Glomerular visceral epithelial cell (primary cell): Measurements from ENCODE around the gene NPEPL1.

Source experiments
- DNase-seq: peaks from one replicate; pipeline ENCODE4 v3.0.0-alpha.2; 2016; ENCODE audit errors: extremely low spot score

Gene NPEPL1

DNA sequence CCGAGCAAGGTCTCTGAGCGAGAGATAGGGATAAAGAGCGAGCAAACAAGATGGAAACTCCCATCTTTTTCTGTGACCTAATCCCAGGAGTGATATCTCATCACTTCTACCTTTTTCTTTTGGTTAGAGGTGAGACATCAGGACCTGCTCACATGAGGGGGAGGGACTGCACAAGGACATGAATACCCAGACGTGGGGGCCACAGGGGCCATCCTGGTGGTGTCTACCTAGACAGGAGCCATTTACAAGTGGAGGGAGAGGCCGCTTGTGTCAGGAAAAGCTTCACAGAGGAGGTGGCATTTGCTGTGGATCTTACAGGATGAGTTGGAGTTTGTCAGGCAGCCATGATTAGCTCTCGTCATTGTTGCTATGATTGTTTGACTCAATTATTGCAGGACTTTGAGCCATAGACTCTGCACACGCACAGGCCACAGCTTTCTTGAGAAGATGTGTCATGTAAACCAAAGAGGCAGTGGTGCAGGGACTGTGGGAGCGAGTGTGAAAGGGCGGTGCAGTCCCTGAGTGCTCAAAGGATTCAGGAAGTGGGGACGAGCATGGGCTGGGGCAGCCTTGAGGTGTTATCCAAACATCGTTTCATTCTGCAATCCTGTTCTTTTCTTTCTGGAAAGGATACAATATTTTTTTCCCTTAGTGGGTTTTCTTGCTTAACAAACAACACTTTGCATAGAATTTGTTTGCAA lies 7.7 kb downstream of the NPEPL1 start:
- no peak for DNase-seq

DNA sequence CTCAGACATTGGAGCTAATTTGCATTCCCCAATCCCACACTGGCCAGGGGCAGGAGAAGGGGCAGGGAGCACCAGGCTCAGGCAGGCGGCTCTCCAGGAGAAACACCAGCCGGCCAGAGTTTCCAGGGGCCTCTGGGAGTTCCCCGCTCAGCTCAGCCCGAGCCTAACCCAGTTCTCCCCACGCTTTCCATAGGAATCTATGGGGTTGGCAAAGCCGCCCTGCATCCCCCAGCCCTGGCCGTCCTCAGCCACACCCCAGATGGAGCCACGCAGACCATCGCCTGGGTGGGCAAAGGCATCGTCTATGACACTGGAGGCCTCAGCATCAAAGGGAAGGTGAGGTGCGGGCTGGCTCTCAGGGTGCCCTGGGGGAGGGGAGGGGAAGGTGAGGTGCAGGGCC lies 8.2 kb downstream of the NPEPL1 start:
- no peak for DNase-seq

DNA sequence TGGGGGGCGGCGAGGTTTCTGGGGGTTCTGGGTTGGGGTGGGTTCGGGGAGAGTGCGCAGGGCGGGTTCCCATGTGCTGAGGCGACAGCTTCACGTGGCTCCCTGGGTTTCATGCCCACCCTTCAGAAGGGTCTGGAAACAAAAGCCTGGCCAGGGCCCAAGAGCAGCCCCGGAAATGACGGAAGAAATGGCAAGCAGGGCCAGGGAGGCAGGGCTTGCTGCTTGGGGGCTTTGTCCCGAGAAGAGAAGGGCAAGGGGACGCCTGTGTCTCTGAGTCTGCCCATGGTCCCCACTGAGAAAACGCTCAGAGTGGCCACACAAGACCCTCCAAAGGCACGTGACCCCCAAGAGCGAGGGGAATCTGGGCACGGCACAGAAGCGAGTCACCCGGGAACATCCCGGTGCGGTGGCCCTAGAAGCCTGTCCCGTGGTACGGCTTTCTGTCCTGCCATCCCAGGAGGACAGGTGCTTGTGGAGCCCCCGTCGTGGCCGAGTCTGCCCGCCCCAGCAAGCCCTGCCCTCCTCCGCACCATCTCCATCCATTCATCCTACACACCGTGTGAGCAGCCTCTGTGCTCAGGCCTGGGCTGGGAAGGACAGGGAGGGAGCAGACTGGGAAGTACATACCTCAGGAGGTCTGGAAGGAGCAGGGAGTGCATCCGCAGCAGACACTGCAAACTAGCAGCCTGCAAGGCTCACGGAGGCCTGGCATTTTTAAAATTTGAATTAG lies 9.0 kb downstream of the NPEPL1 start:
- no peak for DNase-seq

DNA sequence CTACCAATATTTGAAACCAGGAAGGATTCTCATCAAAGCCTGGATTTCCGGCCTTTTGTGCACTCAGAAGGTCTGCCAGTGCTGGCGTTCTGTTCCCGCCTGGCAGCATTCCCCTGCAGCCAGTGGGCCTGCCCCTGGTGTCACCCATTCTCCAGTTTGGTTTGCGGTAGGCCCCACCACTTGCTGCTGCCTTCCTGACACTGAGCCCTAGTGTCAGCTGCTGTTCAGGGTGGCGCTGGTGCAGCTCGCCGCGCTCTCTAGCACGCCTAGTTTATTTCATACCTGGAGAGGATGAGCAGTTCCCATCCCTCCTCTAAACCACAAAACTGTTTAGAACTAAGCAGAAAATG lies 9.5 kb downstream of the NPEPL1 start:
- DNase-seq, result no peak

DNA sequence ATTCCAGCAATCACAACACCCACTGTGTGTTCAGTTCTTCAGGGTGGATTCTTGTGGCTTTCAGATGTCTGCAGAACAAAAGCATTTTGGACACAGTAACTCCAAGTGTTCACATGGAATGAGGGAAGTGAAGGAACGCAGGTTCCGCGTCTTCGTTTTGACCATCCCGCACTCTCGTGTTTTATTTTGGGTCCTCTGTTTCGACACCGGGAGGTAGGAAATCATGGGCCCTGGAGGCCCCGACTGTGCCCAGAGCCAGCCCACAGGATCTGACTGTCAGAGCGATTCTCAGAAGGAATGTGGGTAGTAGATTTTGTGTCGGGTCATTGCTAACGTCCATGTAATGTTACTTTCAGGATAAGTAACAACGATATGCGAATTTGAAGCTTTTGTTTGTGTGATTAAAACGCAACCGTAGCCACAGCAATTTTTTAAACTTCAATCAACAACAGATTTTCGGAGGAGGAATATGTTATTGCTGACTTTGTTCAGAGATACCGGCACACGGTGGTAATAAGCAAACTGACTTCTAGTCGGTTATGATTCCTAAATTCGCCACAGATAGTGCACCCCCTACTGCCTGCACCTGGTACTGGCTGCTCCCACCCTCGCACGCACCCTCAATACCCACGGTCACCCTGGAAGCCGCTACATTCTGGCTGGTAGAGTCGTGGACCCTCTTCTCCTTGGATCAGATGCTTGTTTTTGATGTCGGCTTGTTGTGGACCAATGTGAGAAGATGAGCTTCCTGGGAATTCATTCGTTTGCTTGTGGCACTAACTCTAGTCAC lies 10.5 kb downstream of the NPEPL1 start:
- DNase-seq, result no peak

DNA sequence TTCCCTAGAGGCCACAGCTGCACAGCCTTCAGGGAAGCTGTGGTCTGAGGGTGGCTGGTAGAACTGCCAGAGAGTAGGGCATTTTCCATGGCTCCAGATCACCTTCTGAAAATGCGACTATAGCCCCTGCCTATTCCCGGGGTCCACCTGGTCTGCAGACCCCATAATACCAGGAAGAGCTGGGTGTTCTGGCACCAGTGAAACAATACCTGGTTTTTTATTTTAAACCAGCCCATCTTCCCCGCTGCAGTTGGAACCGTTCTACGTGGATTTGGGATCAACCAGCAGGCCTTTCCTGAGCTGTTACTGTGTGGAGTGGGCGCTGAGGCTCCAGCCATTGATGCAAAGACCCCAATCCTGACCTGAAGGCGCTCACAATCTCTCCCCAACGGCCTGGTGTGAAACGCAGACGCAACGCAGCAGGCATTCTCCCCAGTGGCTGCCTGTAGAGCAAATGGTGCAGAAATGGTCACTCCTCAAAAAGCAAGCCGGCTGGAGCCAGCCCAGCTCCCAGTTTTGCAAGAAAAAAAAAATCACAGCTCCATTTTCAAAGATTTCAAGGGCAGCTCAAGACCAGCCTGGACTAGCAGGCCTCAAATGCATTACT lies 11.3 kb downstream of the NPEPL1 start:
- no peak for DNase-seq

DNA sequence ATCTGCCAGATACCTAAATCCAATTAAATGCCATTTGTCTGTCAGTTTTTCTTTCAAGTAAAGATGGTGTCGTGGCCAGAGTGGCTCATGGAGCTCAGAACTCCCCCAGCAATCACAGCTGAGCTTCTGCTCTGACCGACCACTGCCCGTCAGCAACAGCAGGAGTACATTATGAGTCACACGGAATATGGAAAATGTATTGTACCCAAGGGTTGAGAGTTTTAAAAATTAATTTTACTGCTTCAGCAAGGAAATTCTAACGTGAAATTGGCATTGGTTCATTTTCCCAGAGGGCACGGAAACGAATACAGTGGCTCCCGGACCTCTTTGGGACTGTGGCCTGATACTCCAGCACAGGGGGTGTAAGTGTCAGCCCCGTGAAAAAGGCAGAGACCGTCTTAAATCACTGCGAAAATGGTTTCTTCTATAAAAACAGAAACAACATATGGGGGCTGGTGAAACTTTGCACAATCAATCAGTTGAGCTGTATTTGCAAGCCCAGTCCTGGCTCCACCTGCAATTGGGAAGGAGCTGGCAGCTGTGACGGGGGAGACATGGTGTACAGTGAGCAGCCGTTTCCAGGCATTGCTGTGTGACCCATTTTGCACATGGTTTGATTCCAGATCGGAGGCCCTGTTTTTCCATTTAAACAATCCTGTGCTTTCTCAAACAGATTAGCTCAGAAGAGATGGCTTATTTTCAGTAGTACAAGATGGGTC lies 12.8 kb downstream of the NPEPL1 start:
- DNase-seq, result no peak

DNA sequence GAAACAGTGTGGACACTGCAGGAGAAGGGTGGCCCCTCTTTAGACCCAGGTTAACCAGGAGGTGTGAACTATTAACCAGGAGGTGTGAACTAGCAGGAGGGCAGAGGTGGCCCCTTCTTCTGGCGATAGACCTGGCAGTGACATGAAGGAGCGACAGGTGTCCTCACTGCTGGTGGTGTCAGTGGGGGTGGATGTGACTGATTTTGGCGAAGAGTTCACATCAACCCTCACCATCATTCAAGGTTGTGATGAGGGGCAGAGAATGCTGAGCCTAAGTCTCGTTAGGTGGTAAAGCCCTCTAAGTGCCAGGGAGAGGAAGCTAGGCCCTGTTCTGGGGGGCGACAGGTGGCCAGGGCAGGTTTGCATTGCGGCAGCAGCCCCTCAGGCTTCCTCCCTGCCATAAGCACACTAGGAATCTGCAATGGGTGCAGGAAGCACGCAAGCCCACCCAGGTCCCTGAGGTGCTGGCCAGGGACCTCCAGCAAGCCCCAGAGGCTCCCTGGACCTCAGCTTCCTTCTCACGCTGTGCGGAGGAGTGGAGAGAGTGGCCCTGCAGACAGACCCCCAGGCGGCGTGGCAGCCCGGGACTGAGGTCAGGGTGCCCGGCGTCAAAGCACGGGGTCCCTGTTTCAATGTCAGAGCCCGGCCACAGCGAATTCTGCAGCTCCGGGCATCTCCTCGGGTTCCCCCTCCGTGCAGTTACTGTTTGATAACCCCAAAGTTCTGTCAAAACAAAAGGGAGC lies 13.7 kb downstream of the NPEPL1 start:
- DNase-seq, result no peak

DNA sequence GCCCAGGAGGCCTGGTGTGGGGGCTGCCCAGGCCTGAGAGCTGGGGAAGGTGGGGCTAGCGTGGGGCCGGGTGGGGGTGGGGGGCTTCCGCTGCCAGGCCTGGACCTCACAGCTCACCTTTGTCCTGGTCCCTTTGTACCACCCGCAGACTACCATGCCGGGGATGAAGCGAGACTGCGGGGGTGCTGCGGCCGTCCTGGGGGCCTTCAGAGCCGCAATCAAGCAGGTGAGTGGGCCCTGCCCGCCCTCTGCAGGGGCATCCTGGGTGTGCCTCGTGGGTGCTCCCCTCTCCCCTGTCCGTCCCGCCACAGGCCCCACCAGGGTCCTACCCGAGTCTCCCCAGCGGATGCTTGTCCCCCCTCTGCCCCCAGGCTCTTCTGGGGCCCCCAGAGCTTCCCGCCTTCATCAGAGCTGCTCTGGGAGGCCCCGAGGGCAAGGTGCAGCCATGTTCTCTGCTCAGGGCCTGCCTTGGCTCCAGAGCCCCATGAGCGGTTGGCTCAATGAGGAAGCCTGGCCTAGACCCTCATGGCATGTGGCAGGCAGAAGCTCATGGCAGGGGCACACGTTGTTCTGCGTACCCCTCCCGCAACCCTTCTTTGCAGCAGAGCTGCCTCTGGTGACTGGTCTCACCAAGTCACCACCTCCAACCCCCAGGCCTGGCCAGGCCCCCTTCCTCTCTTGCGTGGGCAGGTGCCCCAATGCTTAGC lies 14.5 kb downstream of the NPEPL1 start:
- DNase-seq, result no peak

DNA sequence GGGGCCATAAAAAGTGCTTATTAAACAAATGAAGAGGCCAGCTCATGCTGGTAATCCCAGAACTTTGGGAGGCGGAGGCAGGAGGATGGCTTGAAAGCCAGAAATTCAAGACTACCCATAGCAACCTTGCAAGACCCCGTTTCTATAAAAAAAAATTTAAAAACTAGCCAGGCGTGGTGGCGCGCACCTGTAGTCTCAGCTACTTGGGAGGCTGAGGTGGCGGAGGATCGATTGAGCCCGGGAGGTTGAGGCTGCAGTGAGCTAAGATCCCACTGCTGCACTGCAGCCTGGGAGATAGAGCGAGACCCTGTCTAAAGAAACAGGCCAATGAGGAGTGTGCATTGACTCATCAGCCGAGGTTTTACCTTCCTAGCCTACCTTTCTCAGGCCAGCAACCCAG lies 15.2 kb downstream of the NPEPL1 start:
- no peak for DNase-seq

DNA sequence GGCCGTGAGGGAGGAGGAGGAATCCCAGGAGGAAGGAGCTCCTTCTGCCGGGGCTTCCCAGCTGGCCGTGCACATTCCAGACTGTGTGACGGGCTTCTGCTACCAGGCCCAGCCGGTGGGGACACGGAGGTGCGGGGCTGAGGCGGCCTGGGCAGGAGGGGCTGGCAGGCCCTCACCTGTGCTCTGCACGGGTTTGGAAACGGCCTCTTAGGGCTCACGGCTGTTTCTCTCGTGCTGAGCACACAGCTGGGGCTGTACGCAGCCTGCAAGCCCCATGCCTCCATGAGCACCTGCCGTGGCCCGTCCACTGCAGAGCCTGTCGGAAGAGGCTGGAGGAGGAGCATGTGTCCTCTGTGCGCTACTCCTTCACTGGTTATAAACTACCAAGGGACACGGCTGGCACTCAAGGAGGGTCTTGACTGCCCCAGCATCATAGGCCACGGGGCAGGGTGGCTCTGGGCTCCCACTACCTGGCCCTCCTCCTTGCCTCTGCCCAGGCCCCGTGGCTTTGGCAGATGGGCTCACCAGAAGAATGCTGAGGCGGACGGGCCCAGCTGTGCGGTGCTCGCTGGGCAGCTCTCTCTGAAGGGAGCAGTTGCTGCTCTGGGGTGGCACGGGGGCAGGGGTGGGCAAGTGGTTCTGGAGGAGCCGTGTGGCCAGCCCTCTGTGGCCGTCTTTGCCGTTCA lies 15.8 kb downstream of the NPEPL1 start:
- DNase-seq, result no peak

DNA sequence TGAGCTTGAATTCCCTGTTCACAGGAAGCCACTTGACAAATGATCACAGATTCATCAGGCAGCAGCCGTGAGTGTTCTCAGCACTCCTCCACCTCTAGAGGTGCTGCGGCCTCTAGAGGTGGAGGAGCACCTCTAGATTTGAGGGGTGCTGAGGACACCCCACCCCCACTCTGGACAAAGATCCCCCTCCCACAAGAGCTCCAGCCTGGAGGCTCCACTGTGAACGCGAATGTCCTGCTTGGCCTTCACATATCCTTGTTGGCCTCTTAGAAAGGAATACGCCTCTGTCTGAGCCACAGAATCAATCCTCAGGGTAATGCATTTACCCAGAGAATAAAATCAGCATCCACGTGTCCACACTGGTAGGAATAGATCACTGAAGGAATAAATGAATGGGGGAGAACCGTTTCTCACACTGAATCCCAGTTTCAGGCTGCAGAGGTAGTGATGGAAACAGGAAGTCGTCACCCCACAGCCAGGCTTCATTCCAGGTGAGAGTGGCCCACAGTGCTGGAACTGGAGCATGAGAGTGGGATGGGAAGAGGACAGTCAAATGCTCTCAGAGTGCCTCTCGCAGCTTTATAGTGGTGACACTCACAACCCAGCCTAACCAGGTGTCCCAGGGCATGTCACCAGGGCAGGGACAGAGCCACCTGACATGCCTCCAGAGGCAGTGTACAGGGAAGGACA lies 16.6 kb downstream of the NPEPL1 start:
- no peak for DNase-seq

DNA sequence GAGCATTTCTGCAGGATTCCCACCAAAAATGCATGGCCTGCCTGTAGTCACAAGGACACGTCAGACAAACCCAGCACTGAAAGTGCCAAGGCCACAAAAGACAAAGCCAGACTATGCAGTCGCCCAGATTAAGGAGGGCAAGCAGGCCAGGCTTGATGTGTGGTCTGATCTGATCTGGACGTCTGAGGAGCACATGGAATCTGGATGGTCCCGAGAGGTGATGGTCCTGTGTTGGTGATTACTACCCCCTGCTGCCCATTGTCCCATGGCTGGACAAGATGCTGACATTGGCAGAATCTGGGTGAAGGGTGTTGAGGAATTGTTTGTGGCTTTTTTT lies 17.1 kb downstream of the NPEPL1 start:
- no peak for DNase-seq

DNA sequence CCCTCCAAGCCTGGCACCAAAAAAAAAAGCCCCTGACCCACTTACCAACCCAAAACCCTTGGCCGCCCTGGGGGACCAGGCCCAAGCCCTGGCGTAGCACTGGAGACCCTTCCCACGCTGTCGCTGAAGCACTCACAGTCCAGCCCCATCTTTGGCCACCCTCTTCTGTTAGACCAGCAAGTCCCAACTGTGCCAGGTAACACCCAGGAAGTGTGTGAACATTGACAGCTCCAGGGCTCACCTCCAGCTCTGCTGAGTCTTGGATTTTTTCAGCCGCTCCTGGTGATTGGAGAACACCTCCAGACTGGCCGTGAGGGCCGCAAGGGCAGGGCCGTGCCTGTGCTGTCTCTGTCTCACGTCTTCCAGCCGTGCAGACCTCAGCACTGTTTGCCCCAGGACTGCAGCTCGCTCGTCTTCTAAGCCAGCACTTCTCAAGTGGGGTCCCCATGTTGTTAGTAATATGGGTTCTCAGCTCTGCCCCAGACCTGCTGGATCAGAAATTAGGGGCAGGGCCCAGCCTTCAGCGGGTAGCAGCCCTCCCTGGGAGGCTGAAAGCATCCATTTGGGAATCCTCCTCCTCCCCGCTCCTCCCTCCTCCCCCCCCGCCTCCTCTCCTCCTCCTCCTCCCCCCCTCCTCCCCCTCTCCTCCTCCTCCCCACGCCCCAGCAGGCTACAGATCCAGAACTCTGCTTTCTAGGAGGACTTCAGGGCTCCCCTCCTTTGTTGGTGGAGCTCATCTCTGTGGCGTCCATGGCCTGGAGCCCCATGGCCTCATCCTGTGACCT lies 18.1 kb downstream of the NPEPL1 start:
- no peak for DNase-seq

DNA sequence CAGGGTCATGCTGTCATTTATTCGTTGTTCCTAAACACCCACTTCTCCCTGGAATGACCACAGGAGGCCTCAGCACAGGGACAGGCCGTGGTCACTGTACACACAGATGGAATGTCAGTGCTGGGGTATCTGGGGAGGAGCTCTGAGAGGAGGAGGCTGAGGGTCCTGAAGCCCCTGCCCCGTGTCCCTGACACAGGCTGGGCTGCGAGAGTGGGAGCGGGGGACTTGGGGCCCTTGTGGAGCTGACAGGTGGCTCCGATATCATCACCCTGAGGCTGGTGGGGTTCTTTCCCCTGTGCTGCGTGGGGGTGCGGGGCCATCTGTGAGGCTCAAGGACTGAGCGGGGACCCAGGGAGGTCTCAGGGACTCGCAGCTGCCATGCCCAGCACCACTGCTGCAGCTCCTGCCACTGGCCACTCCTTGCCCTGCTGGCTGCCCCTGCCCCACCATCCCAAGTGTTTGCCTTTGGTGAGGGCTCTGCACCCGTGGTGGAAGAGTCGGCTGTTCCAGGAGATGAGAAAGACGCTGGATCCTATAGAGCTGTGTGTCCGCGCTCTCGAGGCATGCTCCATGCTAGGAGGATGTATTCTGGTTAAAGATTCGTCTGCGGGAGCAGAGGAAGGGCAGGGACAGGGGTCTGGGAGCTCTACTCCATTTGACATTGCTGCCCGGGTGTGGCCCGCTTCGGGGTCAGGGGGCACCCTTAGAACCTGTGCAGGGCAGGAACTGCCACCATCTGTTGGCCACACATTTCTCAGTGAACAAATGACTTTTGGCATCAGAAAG lies 18.9 kb downstream of the NPEPL1 start:
- no peak for DNase-seq

DNA sequence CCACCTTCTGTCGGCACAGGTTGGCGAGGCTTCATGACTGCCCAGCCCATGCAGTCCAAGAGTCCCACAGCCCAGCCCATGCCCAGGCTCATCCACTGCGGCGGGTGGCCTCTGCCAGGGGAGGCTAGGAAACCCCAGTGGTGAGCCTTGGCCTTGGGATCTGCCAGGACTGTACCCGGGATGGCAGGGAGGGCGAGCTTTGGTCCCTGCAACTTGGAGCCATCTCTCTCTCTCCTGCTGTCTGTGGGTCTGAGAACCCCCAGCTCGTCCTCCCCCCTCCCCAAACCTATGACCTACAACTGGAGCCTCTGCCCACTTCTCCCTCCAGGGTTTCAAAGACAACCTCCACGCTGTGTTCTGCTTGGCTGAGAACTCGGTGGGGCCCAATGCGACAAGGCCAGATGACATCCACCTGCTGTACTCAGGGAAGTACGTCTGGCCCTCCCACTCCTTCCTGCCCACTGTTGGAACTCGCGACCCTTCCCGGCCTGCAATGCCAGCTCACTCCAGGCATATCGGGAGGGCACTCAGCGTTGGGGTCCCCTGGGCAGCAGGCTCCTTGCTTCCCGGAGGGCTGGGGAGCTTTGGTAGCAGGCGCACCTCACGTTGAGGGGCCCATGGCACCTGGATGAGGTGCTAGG lies 19.7 kb downstream of the NPEPL1 start:
- DNase-seq, result no peak
